Right lobe of liver (tissue), 4 donors: Measurements from ENCODE around the gene PLA2G4A.

ENCODE experiments used
- POLR2A ChIP-seq: fragments of 450-650 bp; IDR thresholded peaks from one replicate; pipeline ENCODE4 v1.6.1; 2017; ENCODE audit warnings: antibody characterized with exemption, mild to moderate bottlenecking
- TF ChIP-seq, protein P1 (sequence below), 4 donors: fragments of 200-600 bp in 3 of 4; fragments of 450-650 bp in 1 of 4; IDR thresholded peaks; one replicate each; pipeline versions ENCODE4 v1.5.1 to v1.8.0; 2016 to 2022; ENCODE audit warnings: antibody characterized with exemption in 4 of 4, mild to moderate bottlenecking in 2 of 4
- donor health status: DM: no; HTN: no; CAD: no.
- donor health status: DM: no; HTN: no; CAD: no.
- donor health status: DM: no; HTN: yes; CAD: no.

DNA sequence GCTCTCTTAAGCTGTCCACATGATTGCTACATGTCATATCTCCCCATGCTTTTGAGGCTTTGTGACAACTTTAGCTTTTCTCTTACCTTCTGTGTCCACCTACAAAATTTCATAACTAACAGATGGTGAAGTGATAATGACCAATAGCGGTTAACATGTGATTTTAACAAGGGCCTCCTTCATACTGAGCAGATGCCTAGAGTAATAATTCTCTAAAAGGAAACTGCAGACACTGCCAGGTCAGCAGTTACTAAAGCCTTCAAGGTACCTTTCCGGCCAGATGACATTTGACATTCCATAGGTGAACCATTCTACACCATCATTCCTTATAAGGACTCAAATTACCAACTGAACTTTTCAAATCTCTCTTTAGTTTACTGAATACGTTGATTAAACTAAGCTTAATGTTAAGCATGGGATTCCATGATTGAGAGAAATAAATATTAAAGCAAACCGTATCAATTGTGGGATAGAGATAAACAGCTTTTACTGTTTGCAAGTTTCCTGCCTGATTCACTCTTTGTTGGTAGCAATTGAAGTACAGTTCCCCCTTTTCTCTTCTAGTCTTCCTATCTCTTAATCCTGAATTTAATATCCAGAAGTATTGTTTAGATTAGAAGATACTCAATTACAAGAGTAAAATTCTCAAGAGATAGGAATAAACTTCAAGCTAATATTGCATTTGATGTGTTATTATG is 205.1 kb downstream of the PLA2G4A start:
- TF ChIP-seq, protein P1, sequence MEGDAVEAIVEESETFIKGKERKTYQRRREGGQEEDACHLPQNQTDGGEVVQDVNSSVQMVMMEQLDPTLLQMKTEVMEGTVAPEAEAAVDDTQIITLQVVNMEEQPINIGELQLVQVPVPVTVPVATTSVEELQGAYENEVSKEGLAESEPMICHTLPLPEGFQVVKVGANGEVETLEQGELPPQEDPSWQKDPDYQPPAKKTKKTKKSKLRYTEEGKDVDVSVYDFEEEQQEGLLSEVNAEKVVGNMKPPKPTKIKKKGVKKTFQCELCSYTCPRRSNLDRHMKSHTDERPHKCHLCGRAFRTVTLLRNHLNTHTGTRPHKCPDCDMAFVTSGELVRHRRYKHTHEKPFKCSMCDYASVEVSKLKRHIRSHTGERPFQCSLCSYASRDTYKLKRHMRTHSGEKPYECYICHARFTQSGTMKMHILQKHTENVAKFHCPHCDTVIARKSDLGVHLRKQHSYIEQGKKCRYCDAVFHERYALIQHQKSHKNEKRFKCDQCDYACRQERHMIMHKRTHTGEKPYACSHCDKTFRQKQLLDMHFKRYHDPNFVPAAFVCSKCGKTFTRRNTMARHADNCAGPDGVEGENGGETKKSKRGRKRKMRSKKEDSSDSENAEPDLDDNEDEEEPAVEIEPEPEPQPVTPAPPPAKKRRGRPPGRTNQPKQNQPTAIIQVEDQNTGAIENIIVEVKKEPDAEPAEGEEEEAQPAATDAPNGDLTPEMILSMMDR (IDR thresholded peaks at IDR 0.05): no peak
- TF ChIP-seq POLR2A: no peak
